GM12878 (cell line): Measurements from ENCODE around the gene RAD9A. TPM values are rescaled to one million over a fixed set of nuclear protein-coding genes. Genes with fewer than 3 reads are reported as not detected.

Experiments used
- ATAC-seq: fragments of 200-7000 bp; cut with Tn5 transposase; 3 replicates; pipeline ENCODE4 v1.9.1; 2020; ENCODE audit warnings: mild to moderate bottlenecking, moderate library complexity
- BruUV-seq: library from RNA; stranded (reverse); fragments of 400-500 nt; replicated peaks from 2 replicates; lab custom pipeline; 2021; lab: Mats Ljungman, UMichigan
- CTCF ChIA-PET: fragments of 300-600 bp; sonication (Branson Sonifier 250); formaldehyde crosslinking; extraction: SDS; loops from one replicate; lab custom pipeline; 2021; ENCODE audit warnings: inconsistent platforms; lab: Yijun Ruan, JAX
- POLR2A ChIA-PET: fragments of 350-600 bp; formaldehyde crosslinking; extraction: SDS; loops from one replicate; lab custom pipeline; 2021; ENCODE audit warnings: inconsistent platforms; lab: Charles Lee
- RAD21 ChIA-PET: fragments of 300-600 bp; sonication (Branson Sonifier 250); formaldehyde crosslinking; loops from one replicate; lab custom pipeline; 2023; ENCODE audit warnings: antibody characterized with exemption; ENCODE audit not compliant: unreplicated experiment; lab: Charles Lee
- SMC1A ChIA-PET: fragments of 300-600 bp; sonication (Branson Sonifier 250); formaldehyde crosslinking; loops from one replicate; lab custom pipeline; 2023; ENCODE audit not compliant: unreplicated experiment, uncharacterized antibody; lab: Charles Lee
- DNase-seq: peaks from one replicate; pipeline ENCODE4 v3.0.0-alpha.2; 2011; ENCODE audit warnings: low read depth, low spot score
- FAIRE-seq: peaks from 3 replicates; lab custom pipeline; 2011; peaks lifted over from hg19 to GRCh38; lab: Jason Lieb, UNC
- H2AFZ ChIP-seq: 2 replicates; pipeline ENCODE4 v1.6.0; 2011; ENCODE audit warnings: low read depth, low read length, control low read depth; ENCODE audit not compliant: control insufficient read depth
- H3K27ac ChIP-seq: 2 replicates; pipeline ENCODE4 v1.5.1; 2011; ENCODE audit warnings: control low read depth; ENCODE audit not compliant: control insufficient read depth, insufficient read depth
- H3K27me3 ChIP-seq, 2 experiments: replicated peaks in 1 of 2; 2 replicates each; pipeline versions ENCODE4 v1.6.0 to v1.6.1; 2011; ENCODE audit warnings: low read length in 1 of 2; ENCODE audit not compliant: control insufficient read depth in 2 of 2, insufficient read depth in 2 of 2
- H3K36me3 ChIP-seq, 2 experiments: 2 replicates each; pipeline ENCODE4 v1.5.1; 2011; ENCODE audit warnings: low read length in 1 of 2; ENCODE audit not compliant: control insufficient read depth in 2 of 2, insufficient read depth in 2 of 2
- H3K4me1 ChIP-seq: 2 replicates; pipeline ENCODE4 v1.6.1; 2011; ENCODE audit warnings: mild to moderate bottlenecking, low read length, moderate library complexity, mixed read lengths; ENCODE audit not compliant: control insufficient read depth, insufficient read depth
- H3K4me2 ChIP-seq: 2 replicates; pipeline ENCODE4 v1.6.0; 2011; ENCODE audit warnings: control low read depth; ENCODE audit not compliant: control insufficient read depth, insufficient read depth
- H3K4me3 ChIP-seq: fragments of 200-600 bp; sonication (generic); 2 replicates; pipeline ENCODE4 v1.5.1; 2016
- H3K79me2 ChIP-seq: 2 replicates; pipeline ENCODE4 v1.6.0; 2011; ENCODE audit warnings: low read length; ENCODE audit not compliant: control insufficient read depth, insufficient read depth
- H3K9ac ChIP-seq: 2 replicates; pipeline ENCODE4 v1.8.0; 2011; ENCODE audit warnings: low read length, control low read depth, mixed read lengths; ENCODE audit not compliant: control insufficient read depth, insufficient read depth
- H3K9me3 ChIP-seq: replicated peaks from 3 replicates; pipeline ENCODE4 v1.5.1; 2011; ENCODE audit warnings: mild to moderate bottlenecking, low read length; ENCODE audit not compliant: control insufficient read depth, insufficient read depth
- H4K20me1 ChIP-seq: 2 replicates; pipeline ENCODE4 v1.6.0; 2011; ENCODE audit not compliant: control insufficient read depth, insufficient read depth
- ASH2L ChIP-seq: fragments of 300-600, 200-600 bp; sonication (generic); IDR thresholded peaks from 2 replicates; pipeline ENCODE4 v1.6.1; 2017; ENCODE audit warnings: low read depth, mild to moderate bottlenecking, borderline replicate concordance
- CHD1 ChIP-seq: IDR thresholded peaks from 2 replicates; pipeline ENCODE4 v1.6.1; 2012; ENCODE audit warnings: low read depth, low read length, improper control_type of control experiment
- ELK1 ChIP-seq: IDR thresholded peaks from 2 replicates; pipeline ENCODE4 v1.6.1; 2012; ENCODE audit warnings: low read depth, low read length, improper control_type of control experiment
- ESRRA ChIP-seq: IDR thresholded peaks from 2 replicates; pipeline ENCODE4 v1.6.1; 2012; ENCODE audit warnings: mild to moderate bottlenecking, low read length, improper control_type of control experiment
- FOXM1 ChIP-seq: IDR thresholded peaks from 2 replicates; pipeline ENCODE4 v1.6.1; 2012; ENCODE audit warnings: low read depth, mild to moderate bottlenecking, inconsistent platforms, low read length, moderate library complexity
- HDAC6 ChIP-seq: fragments of 200-600 bp; sonication (generic); IDR thresholded peaks from one replicate; pipeline ENCODE4 v1.8.0; 2017; ENCODE audit warnings: antibody characterized with exemption; ENCODE audit not compliant: unreplicated experiment
- HSF1 ChIP-seq: fragments of 150-350 bp; IDR thresholded peaks from 2 replicates; pipeline ENCODE4 v1.6.1; 2014; ENCODE audit warnings: mild to moderate bottlenecking, low read depth, low read length
- KLF5 ChIP-seq: fragments of 450-650 bp; IDR thresholded peaks from 2 replicates; pipeline ENCODE4 v1.6.1; 2014; ENCODE audit warnings: mild to moderate bottlenecking; ENCODE audit not compliant: partially characterized antibody
- MYC ChIP-seq: IDR thresholded peaks from 2 replicates; pipeline ENCODE4 v1.6.1; 2011; ENCODE audit warnings: mild to moderate bottlenecking, low read length, moderate library complexity, inconsistent platforms; ENCODE audit not compliant: insufficient read depth, insufficient replicate concordance, insufficient read length, severe bottlenecking
- NFIC ChIP-seq: IDR thresholded peaks from 2 replicates; pipeline ENCODE4 v1.6.1; 2012; ENCODE audit warnings: low read depth, mild to moderate bottlenecking, inconsistent platforms, low read length, moderate library complexity
- NR2F1 ChIP-seq: fragments of 450-650 bp; conservative IDR thresholded peaks from 2 replicates; pipeline ENCODE4 v1.6.1; 2017; ENCODE audit warnings: mild to moderate bottlenecking
- RCOR1 ChIP-seq: conservative IDR thresholded peaks from 2 replicates; pipeline ENCODE4 v1.6.1; 2012; ENCODE audit warnings: low read depth, low read length, improper control_type of control experiment
- RELB ChIP-seq: fragments of 450-650 bp; IDR thresholded peaks from 2 replicates; pipeline ENCODE4 v1.6.1; 2017; ENCODE audit warnings: low read depth, mild to moderate bottlenecking, moderate library complexity
- WRNIP1 ChIP-seq: IDR thresholded peaks from 2 replicates; pipeline ENCODE4 v1.6.1; 2011; ENCODE audit warnings: low read depth, low read length, improper control_type of control experiment, borderline replicate concordance
- YY1 ChIP-seq: IDR thresholded peaks from 2 replicates; pipeline ENCODE4 v1.6.1; 2011; ENCODE audit warnings: low read depth, mild to moderate bottlenecking, low read length
- WGBS: methylation state at CpG from one replicate; pipeline ENCODE4 v1.1.6; 2016; ENCODE audit warnings: low lambda C conversion rate; ENCODE audit not compliant: insufficient replicate concordance, insufficient coverage; ENCODE audit errors: missing lambda C conversion rate; 5-methylcytosine and 5-hydroxymethylcytosine counted together
- in situ Hi-C: fragments of 300-500 bp; cut with MboI; formaldehyde crosslinking; loops from 9 replicates; pipeline ENCODE4 v1.14.3; 2018; ENCODE audit warnings: mixed read lengths
- intact Hi-C: fragments of 100-400 bp; cut with micrococcal nuclease; formaldehyde crosslinking; loops from one replicate; pipeline ENCODE4 v1.14.2; 2022; ENCODE audit not compliant: unreplicated experiment
- polyA plus RNA-seq, 11 experiments: library from polyadenylated mRNA; depleted of rRNA in 4 of 11; unstranded in 6 of 11; stranded (reverse) in 5 of 11; fragments of >200 nt; fragmentation: Nextera tagmentation in 4 of 11; fragmentation: Illumina TruSeq in 1 of 11; extraction: Ambion mirVana in 4 of 11; extraction: Trizol in 1 of 11; gene quantifications; 1 replicate in 1 of 11; 2 replicates in 10 of 11; pipeline versions ENCODE4 v1.2.1 to v1.2.3, GENCODE V29; 2011 to 2016; ENCODE audit warnings: inconsistent platforms in 2 of 11, missing spikeins in 2 of 11, low read depth in 1 of 11
- total RNA-seq, 4 experiments: library from RNA; depleted of rRNA in 3 of 4; stranded (reverse); fragments of >200 nt in 3 of 4; fragmentation: Illumina TruSeq in 1 of 4; extraction: Trizol in 1 of 4; gene quantifications; 2 replicates each; pipeline versions ENCODE4 v1.2.1 to v1.2.3, GENCODE V29; 2013 to 2021

Gene RAD9A
- total and polyA plus RNA-seq, 10 of the 15 experiments (the other 5 are each of a cell fraction or from before 2014, with no cell fraction given), result 1.1 to 36.2 (median 19.8) TPM

- WGBS, result 79% methylated on average over 6 of the region's 6 CpGs
- Histone ChIP-seq H3K36me3 (no peaks in the 10 kb centered on the region), H3K27me3 (no peaks in the 10 kb centered on the region), H3K9me3 (no peaks in the 10 kb centered on the region), H3K27ac (no peak overlapping the region), H3K9ac (no peak overlapping the region), H3K4me3 (no peak overlapping the region), H3K4me1 (peaks cover 2% of the 10 kb centered on the region; the same call in 1 of the 2 replicates), H4K20me1 (no peaks in the 10 kb centered on the region), H3K79me2 (no peaks in the 10 kb centered on the region), H2AFZ (no peak overlapping the region), H3K4me2 (no peak overlapping the region)
- SMC1A ChIA-PET, result no interaction called here
- BruUV-seq, result no TSS peak
- ATAC-seq (no peak), FAIRE-seq (no peak), DNase-seq (no peak)
- POLR2A ChIA-PET, result interaction anchor here (1.4 kb wide), 1 partner anchor 9 kb away, joined by 3 read pairs; no protein-coding TSS in a partner anchor
- in situ Hi-C loops, result no loop called here
- CTCF ChIA-PET, result no interaction called here
- RAD21 ChIA-PET, result no interaction called here
- intact Hi-C loops, result no loop called here
- TF ChIP-seq HDAC6 (no peak), ELK1 (no peak), HSF1 (no peak), NFIC (no peak)
These were observed 31.1 kb downstream of the RAD9A start for GRCh38 chr11:67422891-67423290.

GRCh38 chr11:67423466-67423865 lies 31.7 kb downstream of the RAD9A start:
- Histone ChIP-seq H4K20me1 (no peaks in the 10 kb centered on the region), H3K27ac (no peak overlapping the region), H3K4me3 (no peak overlapping the region), H3K27me3 (no peaks in the 10 kb centered on the region), H3K79me2 (peaks cover 2% of the 10 kb centered on the region), H3K9ac (no peak overlapping the region), H3K4me2 (no peak overlapping the region), H2AFZ (no peak overlapping the region), H3K4me1 (peaks cover 2% of the 10 kb centered on the region; the same call in 1 of the 2 replicates), H3K9me3 (no peaks in the 10 kb centered on the region), H3K36me3 (no peaks in the 10 kb centered on the region)
- RAD21 ChIA-PET, result no interaction called here
- ATAC-seq, result no peak
- BruUV-seq, result no TSS peak
- SMC1A ChIA-PET, result no interaction called here
- 94% methylated on average over 13 of the region's 13 CpGs for WGBS
- no peak for DNase-seq
- intact Hi-C loops (no loop called here), in situ Hi-C loops (no loop called here)
- POLR2A ChIA-PET, result interaction anchor here (1.4 kb wide), 1 partner anchor 8 kb away, joined by 3 read pairs; no protein-coding TSS in a partner anchor
- no peak for FAIRE-seq
- CTCF ChIA-PET, result interaction anchor here (2.0 kb wide), 1 partner anchor 14 kb away, joined by 6 read pairs; no protein-coding TSS in a partner anchor
- no peak for TF ChIP-seq KLF5
- no peak for TF ChIP-seq MYC
- no peak for TF ChIP-seq RCOR1
- no peak for TF ChIP-seq NR2F1
- TF ChIP-seq WRNIP1, result no peak
- no peak for TF ChIP-seq FOXM1
- TF ChIP-seq ASH2L, result no peak
- TF ChIP-seq ESRRA, result no peak
- no peak for TF ChIP-seq CHD1
- no peak for TF ChIP-seq RELB
- no peak for TF ChIP-seq YY1
